GM12864 (cell line): ENCODE results near the gene ANKFY1.
A peak's percentile ranks its signal among the peaks of the same experiment; 100 is the strongest.

Experiments
- DNase-seq: peaks from one replicate; pipeline ENCODE4 v3.0.0-alpha.2; 2011; ENCODE audit warnings: low read depth
- H3K4me3 ChIP-seq: 2 replicates; pipeline ENCODE4 v1.5.1; 2011; ENCODE audit warnings: mild to moderate bottlenecking, low read depth, low read length, control low read depth
- CTCF ChIP-seq: IDR thresholded peaks from 2 replicates; pipeline ENCODE4 v1.5.1; 2011; ENCODE audit warnings: low read depth, mild to moderate bottlenecking, moderate library complexity, low read length, control low read depth, inconsistent platforms; ENCODE audit errors: missing control alignments

The ANKFY1 gene

GRCh38 chr17:4301066-4301465, 37.3 kb upstream of the ANKFY1 start:
- H3K4me3 ChIP-seq, result no peak overlapping the region
- DNase-seq, result no peak
- TF ChIP-seq CTCF, result no peak

GRCh38 chr17:4297351-4297750, 33.6 kb upstream of the ANKFY1 start:
- no peak for TF ChIP-seq CTCF
- no peak overlapping the region for H3K4me3 ChIP-seq
- DNase-seq, result no peak

- no peak for DNase-seq
- no peak for TF ChIP-seq CTCF
- no peak overlapping the region for H3K4me3 ChIP-seq
Observed at GRCh38 chr17:4295686-4296085, 31.9 kb upstream of the ANKFY1 start.

- no peak overlapping the region for H3K4me3 ChIP-seq
- DNase-seq, result peak; percentile 10
- TF ChIP-seq CTCF, result no peak
Observed at GRCh38 chr17:4293572-4293971, 29.8 kb upstream of the ANKFY1 start.

GRCh38 chr17:4287710-4288109, 23.9 kb upstream of the ANKFY1 start:
- no peak for DNase-seq
- H3K4me3 ChIP-seq, result no peak overlapping the region
- TF ChIP-seq CTCF, result no peak

GRCh38 chr17:4276514-4276913, 12.7 kb upstream of the ANKFY1 start:
- H3K4me3 ChIP-seq, result no peak overlapping the region
- DNase-seq, result no peak
- TF ChIP-seq CTCF, result no peak

- H3K4me3 ChIP-seq, result no peak overlapping the region
- DNase-seq, result no peak
- no peak for TF ChIP-seq CTCF
Observed at GRCh38 chr17:4272972-4273368, 9.2 kb upstream of the ANKFY1 start.
